Neural progenitor cell (in vitro differentiated cells): ENCODE results near the gene CD46.

Experiments
- CTCF ChIP-seq: fragments of 200-600 bp; sonication (generic); IDR thresholded peaks from 2 replicates; pipeline ENCODE4 v1.5.1; 2017; ENCODE audit warnings: antibody characterized with exemption, mild to moderate bottlenecking
- EZH2phosphoT487 ChIP-seq: fragments of 200-600 bp; sonication (generic); IDR thresholded peaks from 2 replicates; pipeline ENCODE4 v1.6.1; 2017; ENCODE audit warnings: antibody characterized with exemption

GRCh38 chr1:207703712-207704111 is 48.1 kb upstream of the CD46 start:
- TF ChIP-seq CTCF, result no peak
- no peak for TF ChIP-seq EZH2phosphoT487
